Measurements from ENCODE around the gene SHISA6.

SHISA6 gene

DNA sequence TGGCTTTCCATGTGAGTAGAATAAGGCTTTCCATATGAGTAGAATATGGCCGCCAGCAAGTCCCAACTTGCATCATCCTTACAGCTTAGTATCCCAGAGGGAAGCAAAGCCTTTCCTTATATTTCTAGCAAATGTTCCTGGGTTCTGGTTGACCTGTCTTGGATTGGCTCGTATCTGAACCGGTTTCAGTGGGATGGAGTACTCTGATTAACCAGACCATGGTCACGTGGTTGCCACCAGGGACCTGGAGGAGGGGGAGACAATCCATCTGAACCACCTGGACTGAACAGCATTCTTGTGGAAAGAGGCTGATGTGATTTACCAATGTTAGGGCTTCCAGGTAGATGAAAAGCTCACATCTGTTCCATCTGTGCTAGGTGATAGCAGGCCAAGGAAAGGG is 89.0 kb downstream of the SHISA6 start:
- peaks cover 2% of the 10 kb centered on the region for H3K9me3 Mint-ChIP-seq
- no peaks in the 10 kb centered on the region for H3K27me3 Mint-ChIP-seq
- H3K36me3 Mint-ChIP-seq (ENCODE audit: low read depth): no peaks in the 10 kb centered on the region
- intact Hi-C loops (cut with micrococcal nuclease): no loop called here
- H3K27ac Mint-ChIP-seq: no peak overlapping the region
- H3K4me1 Mint-ChIP-seq (ENCODE audit: low read depth): no peaks in the 10 kb centered on the region
- H3K4me3 Mint-ChIP-seq: no peak overlapping the region

DNA sequence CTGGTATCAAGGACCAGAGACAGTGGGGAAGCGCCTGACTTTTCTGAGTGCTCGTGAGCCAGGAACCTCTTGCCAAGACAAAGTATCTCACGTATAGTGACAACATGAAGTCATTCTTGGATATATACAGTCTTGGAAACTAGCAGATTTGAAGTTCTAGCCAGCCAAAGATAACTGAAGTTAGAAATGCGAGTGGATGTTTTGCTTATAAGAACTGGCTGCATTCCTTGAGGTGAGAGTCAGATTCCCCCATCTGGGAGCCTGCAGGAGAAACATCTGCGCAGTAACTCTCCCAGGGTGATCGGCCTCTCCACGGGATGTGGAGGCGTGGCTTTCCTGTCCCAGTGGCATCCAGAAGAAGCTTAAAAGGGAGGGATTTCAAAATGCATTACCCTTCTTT is 89.8 kb downstream of the SHISA6 start:
- intact Hi-C loops (cut with micrococcal nuclease): no loop called here
- no peak overlapping the region for H3K27ac Mint-ChIP-seq
- H3K36me3 Mint-ChIP-seq (ENCODE audit: low read depth): no peaks in the 10 kb centered on the region
- no peaks in the 10 kb centered on the region for H3K27me3 Mint-ChIP-seq
- H3K4me1 Mint-ChIP-seq (ENCODE audit: low read depth): no peaks in the 10 kb centered on the region
- no peak overlapping the region for H3K4me3 Mint-ChIP-seq
- H3K9me3 Mint-ChIP-seq: no peaks in the 10 kb centered on the region

GRCh38 chr17:11331547-11332513 is 90.8 kb downstream of the SHISA6 start:
- no peaks in the 10 kb centered on the region for H3K9me3 Mint-ChIP-seq
- no peak overlapping the region for H3K27ac Mint-ChIP-seq
- no peak overlapping the region for H3K4me3 Mint-ChIP-seq
- H3K27me3 Mint-ChIP-seq: no peaks in the 10 kb centered on the region
- no peaks in the 10 kb centered on the region for H3K4me1 Mint-ChIP-seq (ENCODE audit: low read depth)
- H3K36me3 Mint-ChIP-seq (ENCODE audit: low read depth): no peaks in the 10 kb centered on the region
- intact Hi-C loops (cut with micrococcal nuclease): no loop called here

- H3K27me3 Mint-ChIP-seq: no peaks in the 10 kb centered on the region
- H3K4me1 Mint-ChIP-seq (ENCODE audit: low read depth): no peaks in the 10 kb centered on the region
- intact Hi-C loops (cut with micrococcal nuclease): no loop called here
- H3K4me3 Mint-ChIP-seq: no peak overlapping the region
- H3K9me3 Mint-ChIP-seq: no peaks in the 10 kb centered on the region
- no peak overlapping the region for H3K27ac Mint-ChIP-seq
- H3K36me3 Mint-ChIP-seq (ENCODE audit: low read depth): no peaks in the 10 kb centered on the region
Measured at GRCh38 chr17:11332706-11333105, 91.7 kb downstream of the SHISA6 start.

GRCh38 chr17:11334493-11334892 is 93.5 kb downstream of the SHISA6 start:
- Mint-ChIP-seq H3K36me3 (ENCODE audit: low read depth) (no peaks in the 10 kb centered on the region), H3K4me3 (no peak overlapping the region), H3K9me3 (no peaks in the 10 kb centered on the region), H3K27ac (no peak overlapping the region), H3K27me3 (no peaks in the 10 kb centered on the region), H3K4me1 (ENCODE audit: low read depth) (no peaks in the 10 kb centered on the region)
- intact Hi-C loops (cut with micrococcal nuclease): no loop called here

DNA sequence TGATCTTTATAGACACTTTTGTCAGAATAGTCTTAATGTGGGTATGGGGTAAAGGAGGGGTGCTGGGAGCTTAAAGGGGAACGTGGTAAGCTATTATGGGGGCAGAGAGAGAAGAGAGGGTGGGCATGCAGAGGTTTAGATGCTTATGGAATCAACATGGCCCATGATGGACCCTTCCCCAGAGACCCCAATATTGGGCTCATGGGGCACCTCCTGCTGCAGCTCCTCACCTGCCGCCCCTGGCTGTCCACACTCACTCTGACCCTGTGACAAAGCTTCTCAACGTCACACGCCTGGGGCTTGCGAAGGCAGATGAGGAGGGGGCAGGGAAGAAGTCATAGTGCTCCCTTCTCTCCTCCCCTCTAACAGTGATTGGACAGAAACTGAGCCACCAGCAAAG is 95.3 kb downstream of the SHISA6 start:
- intact Hi-C loops (cut with micrococcal nuclease): no loop called here
- Mint-ChIP-seq H3K9me3 (no peaks in the 10 kb centered on the region), H3K36me3 (ENCODE audit: low read depth) (no peaks in the 10 kb centered on the region), H3K4me3 (no peak overlapping the region), H3K27ac (no peak overlapping the region), H3K27me3 (no peaks in the 10 kb centered on the region), H3K4me1 (ENCODE audit: low read depth) (no peaks in the 10 kb centered on the region)

- H3K4me1 Mint-ChIP-seq (ENCODE audit: low read depth): no peaks in the 10 kb centered on the region
- H3K27me3 Mint-ChIP-seq: no peaks in the 10 kb centered on the region
- H3K4me3 Mint-ChIP-seq: no peak overlapping the region
- no peaks in the 10 kb centered on the region for H3K36me3 Mint-ChIP-seq (ENCODE audit: low read depth)
- intact Hi-C loops (cut with micrococcal nuclease): no loop called here
- no peak overlapping the region for H3K27ac Mint-ChIP-seq
- H3K9me3 Mint-ChIP-seq: no peaks in the 10 kb centered on the region
Measured at GRCh38 chr17:11340803-11341202, 99.8 kb downstream of the SHISA6 start.

DNA sequence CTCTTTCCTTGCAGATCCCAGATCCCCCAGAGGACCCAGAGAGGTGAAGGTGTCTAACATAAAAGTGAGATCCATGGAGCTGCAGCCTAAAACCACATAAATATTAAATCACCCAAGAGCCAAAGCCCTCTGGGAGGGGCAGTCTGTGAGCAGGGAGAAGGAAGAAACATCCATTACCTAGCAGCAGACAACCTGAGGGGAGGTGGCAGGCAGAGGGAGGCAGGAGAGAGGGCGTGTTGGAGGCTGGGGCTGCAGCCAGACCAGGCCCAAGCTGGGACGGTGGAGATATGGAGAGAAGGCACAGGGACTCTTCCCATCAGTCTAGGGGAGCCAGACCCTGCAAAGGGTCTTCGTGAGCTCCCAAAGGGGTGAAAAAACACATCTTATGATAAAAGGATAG is 101.1 kb downstream of the SHISA6 start:
- Mint-ChIP-seq H3K9me3 (peaks cover 6% of the 10 kb centered on the region), H3K36me3 (ENCODE audit: low read depth) (no peaks in the 10 kb centered on the region), H3K27ac (no peak overlapping the region), H3K4me3 (no peak overlapping the region), H3K27me3 (no peaks in the 10 kb centered on the region), H3K4me1 (ENCODE audit: low read depth) (no peaks in the 10 kb centered on the region)
- intact Hi-C loops (cut with micrococcal nuclease): no loop called here

- H3K27ac Mint-ChIP-seq: no peak overlapping the region
- H3K36me3 Mint-ChIP-seq (ENCODE audit: low read depth): no peaks in the 10 kb centered on the region
- H3K4me3 Mint-ChIP-seq: no peak overlapping the region
- no peaks in the 10 kb centered on the region for H3K4me1 Mint-ChIP-seq (ENCODE audit: low read depth)
- no peaks in the 10 kb centered on the region for H3K27me3 Mint-ChIP-seq
- peaks cover 42% of the 10 kb centered on the region for H3K9me3 Mint-ChIP-seq
- intact Hi-C loops (cut with micrococcal nuclease): no loop called here
Measured at GRCh38 chr17:11349106-11349505, 108.1 kb downstream of the SHISA6 start.

DNA sequence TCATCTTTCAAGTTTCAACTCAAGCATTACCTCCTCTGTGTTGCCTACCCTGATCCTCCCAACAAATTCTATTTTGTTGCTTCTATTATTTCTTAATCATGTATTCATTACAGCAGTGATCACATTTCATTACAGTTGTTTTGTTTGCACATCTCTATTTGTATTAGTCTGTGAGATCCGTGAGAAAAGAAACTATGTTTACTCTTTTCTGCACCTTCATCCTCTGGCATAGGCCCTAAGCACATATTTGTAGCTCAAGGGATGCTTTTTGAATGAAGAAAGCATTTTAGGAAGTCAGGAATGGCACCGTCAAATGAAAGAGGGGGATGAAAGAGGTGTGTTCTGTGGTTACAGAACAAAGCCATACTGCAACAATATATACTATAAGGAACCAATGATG is 110.5 kb downstream of the SHISA6 start:
- Mint-ChIP-seq H3K27ac (no peak overlapping the region), H3K4me3 (no peak overlapping the region), H3K9me3 (peaks cover 42% of the 10 kb centered on the region), H3K27me3 (no peaks in the 10 kb centered on the region), H3K36me3 (ENCODE audit: low read depth) (no peaks in the 10 kb centered on the region), H3K4me1 (ENCODE audit: low read depth) (no peaks in the 10 kb centered on the region)
- intact Hi-C loops (cut with micrococcal nuclease): no loop called here

DNA sequence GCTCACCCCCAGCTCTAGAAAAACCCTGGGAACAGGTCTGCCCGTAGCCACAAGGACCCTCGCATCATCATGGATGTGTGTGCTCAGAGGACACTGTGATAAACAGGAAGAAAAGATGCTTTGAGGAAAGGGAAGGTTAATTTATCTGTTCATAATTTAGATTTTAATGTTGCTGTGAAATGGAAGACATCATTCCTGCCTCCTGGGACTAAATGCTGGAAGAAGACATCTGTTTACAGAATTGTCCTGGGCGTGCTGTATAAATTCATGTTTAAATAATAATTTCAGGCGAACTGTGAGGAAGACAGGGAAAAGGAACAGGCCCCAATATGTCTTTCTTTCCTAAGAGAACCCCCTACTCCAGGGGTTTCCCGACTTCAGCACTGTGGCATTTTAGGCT is 112.6 kb downstream of the SHISA6 start:
- Mint-ChIP-seq H3K4me1 (ENCODE audit: low read depth) (no peaks in the 10 kb centered on the region), H3K4me3 (no peak overlapping the region), H3K9me3 (peaks cover 31% of the 10 kb centered on the region), H3K27ac (no peak overlapping the region), H3K36me3 (ENCODE audit: low read depth) (no peaks in the 10 kb centered on the region), H3K27me3 (no peaks in the 10 kb centered on the region)
- intact Hi-C loops (cut with micrococcal nuclease): no loop called here

- Mint-ChIP-seq H3K27ac (no peak overlapping the region), H3K9me3 (peaks cover 25% of the 10 kb centered on the region), H3K36me3 (ENCODE audit: low read depth) (no peaks in the 10 kb centered on the region), H3K27me3 (no peaks in the 10 kb centered on the region), H3K4me1 (ENCODE audit: low read depth) (no peaks in the 10 kb centered on the region), H3K4me3 (no peak overlapping the region)
- intact Hi-C loops (cut with micrococcal nuclease): no loop called here
Measured at GRCh38 chr17:11356371-11356770, 115.4 kb downstream of the SHISA6 start.

DNA sequence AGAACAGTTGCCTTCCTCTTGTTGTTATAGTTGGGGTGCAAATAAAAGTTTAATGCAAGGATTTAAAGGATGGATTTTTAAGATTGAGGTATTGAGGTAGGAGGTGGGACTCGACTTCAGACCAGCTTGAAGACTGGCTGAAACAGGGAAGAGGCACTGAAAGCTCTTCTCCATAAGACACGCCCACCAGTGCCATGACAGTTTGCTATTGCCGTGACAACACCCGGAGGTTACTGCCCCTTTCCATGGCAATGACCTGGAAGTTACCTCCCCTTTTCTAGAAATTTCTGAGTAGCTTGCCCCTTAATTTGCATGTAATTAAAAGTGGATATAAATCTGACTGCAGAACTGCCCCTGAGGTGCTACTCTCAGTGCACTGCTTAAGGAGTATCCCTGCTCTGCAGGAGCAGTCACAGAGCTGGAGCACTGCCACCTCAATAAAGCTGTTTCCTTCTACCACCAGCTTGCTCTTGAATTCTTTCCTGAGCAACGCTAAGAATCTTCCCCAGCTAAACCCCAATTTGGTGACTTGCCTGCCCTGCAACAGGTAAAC is 122.6 kb downstream of the SHISA6 start:
- Mint-ChIP-seq H3K9me3 (peaks cover 8% of the 10 kb centered on the region), H3K4me3 (no peak overlapping the region), H3K27ac (no peak overlapping the region), H3K36me3 (ENCODE audit: low read depth) (no peaks in the 10 kb centered on the region), H3K27me3 (no peaks in the 10 kb centered on the region), H3K4me1 (ENCODE audit: low read depth) (no peaks in the 10 kb centered on the region)
- intact Hi-C loops (cut with micrococcal nuclease): no loop called here

DNA sequence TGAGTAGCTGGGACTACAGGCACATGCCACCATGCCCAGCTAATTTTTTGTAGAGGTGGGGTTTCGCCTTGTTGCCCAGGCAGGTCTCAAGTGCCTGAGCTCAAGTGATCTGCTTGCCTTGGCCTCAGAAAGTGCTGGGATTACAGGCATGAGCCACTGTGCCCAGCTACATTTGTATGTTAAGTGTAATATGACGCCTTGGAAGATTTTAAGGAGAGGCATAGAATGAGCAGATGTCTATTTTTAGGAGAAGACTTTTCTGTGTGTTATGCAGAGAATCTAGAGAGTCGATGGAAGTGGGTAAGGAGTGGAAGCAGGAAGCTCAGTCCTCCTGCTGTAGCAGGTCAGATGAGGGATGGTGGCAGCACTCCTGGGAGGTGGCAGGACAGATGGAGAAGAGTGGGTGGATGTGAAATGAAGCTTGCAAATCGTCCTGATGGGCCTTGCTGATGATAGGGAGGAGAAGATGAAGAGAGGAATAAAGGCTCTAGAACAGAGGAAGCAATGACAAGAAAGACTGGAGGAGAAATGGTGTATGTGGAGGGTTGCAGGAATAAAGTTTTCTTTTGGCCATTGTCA is 125.3 kb downstream of the SHISA6 start:
- no peak overlapping the region for H3K27ac Mint-ChIP-seq
- intact Hi-C loops (cut with micrococcal nuclease): no loop called here
- no peaks in the 10 kb centered on the region for H3K36me3 Mint-ChIP-seq (ENCODE audit: low read depth)
- H3K27me3 Mint-ChIP-seq: no peaks in the 10 kb centered on the region
- H3K4me1 Mint-ChIP-seq (ENCODE audit: low read depth): no peaks in the 10 kb centered on the region
- no peaks in the 10 kb centered on the region for H3K9me3 Mint-ChIP-seq
- H3K4me3 Mint-ChIP-seq: no peak overlapping the region
